GM12873 (cell line): ENCODE measurements around the gene ARHGEF18.

Experiments
- TF ChIP-seq, protein P1 (sequence below): IDR thresholded peaks from 2 replicates; pipeline ENCODE4 v1.5.1; 2012; ENCODE audit warnings: low read depth, mild to moderate bottlenecking, moderate library complexity, low read length, control low read depth; ENCODE audit not compliant: insufficient read depth; ENCODE audit errors: missing control alignments

ARHGEF18 gene

GRCh38 chr19:7377196-7377595, 28.5 kb downstream of the ARHGEF18 start:
- TF ChIP-seq, protein P1, sequence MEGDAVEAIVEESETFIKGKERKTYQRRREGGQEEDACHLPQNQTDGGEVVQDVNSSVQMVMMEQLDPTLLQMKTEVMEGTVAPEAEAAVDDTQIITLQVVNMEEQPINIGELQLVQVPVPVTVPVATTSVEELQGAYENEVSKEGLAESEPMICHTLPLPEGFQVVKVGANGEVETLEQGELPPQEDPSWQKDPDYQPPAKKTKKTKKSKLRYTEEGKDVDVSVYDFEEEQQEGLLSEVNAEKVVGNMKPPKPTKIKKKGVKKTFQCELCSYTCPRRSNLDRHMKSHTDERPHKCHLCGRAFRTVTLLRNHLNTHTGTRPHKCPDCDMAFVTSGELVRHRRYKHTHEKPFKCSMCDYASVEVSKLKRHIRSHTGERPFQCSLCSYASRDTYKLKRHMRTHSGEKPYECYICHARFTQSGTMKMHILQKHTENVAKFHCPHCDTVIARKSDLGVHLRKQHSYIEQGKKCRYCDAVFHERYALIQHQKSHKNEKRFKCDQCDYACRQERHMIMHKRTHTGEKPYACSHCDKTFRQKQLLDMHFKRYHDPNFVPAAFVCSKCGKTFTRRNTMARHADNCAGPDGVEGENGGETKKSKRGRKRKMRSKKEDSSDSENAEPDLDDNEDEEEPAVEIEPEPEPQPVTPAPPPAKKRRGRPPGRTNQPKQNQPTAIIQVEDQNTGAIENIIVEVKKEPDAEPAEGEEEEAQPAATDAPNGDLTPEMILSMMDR: no peak

DNA sequence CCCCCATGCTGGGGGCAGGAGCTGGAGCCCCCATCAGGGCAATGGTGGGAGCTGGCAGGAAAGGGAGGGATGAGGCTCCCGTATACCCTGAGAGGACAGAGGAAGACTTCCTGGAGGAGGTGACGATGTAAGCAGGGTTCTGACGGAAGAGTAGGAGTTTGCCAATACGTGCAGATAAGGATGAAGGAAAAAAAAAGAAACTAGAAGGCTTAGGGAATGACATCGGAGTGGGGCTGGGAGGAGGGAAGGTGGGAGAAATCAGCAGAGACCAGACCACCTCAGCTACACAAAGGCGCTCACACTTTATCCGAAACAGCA, 32.3 kb downstream of the ARHGEF18 start:
- TF ChIP-seq, protein P1: no peak

DNA sequence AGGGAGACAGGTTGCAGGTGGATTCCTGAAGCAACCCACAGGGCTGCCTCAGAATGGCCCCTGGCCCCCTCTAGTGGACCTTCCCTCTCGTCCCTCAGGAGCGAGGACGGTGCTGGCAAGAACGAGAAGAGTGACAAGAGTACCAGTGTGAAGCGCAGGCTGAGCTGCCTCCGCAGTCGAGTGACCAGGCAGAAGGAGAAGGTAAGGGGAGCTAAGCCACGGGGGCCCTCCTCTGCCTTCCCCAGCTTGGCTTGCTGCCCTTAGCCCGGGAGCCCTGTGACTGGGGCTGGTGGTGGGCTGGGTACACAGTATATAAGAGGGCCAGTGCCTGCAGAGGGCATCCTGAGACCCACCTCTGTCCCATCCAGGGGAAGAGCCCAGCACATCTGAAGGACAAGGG, 34.0 kb downstream of the ARHGEF18 start:
- TF ChIP-seq, protein P1: no peak

GRCh38 chr19:7383284-7383683, 34.5 kb downstream of the ARHGEF18 start:
- TF ChIP-seq, protein P1: no peak

DNA sequence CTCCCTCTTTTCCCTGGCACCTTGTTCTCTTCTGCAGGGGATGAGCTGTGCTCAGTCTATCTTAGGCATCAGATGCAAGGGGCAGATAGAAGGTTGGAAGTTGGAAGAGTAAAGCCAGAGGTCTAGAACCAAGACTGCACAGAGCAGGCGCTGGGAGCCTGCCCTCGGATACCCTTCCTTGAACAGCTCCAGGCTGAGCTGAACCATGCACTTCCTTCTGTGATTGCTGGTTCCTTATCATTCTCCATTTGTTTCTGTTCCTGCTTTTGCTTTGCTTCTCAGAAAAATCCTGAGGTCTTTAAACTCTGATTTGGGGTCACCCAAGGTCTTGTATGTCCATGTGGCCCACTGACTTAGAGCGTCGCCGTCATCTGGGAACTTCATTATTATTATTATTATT, 36.3 kb downstream of the ARHGEF18 start:
- TF ChIP-seq, protein P1: no peak

- TF ChIP-seq, protein P1: no peak
These were observed 37.6 kb downstream of the ARHGEF18 start for GRCh38 chr19:7386308-7386707.

GRCh38 chr19:7386769-7387168, 38.0 kb downstream of the ARHGEF18 start:
- TF ChIP-seq, protein P1: no peak

GRCh38 chr19:7391218-7391670, 42.5 kb downstream of the ARHGEF18 start:
- TF ChIP-seq, protein P1: no peak
